Stimulated activated naive CD4-positive, alpha-beta T cell treated with Interleukin-2 at 50 U/mL for 16 hours (primary cell): ENCODE data around the gene DNAAF9.
"Not testable (repeated sequence)": the region's sequence is repeated elsewhere in the genome, so short reads cannot be mapped to it uniquely, and the experiment has no call there.

Source experiments
- DNase-seq: peaks from one replicate; lab custom pipeline; 2025; lab: John Stamatoyannopoulos, UW

DNAAF9 gene

DNA sequence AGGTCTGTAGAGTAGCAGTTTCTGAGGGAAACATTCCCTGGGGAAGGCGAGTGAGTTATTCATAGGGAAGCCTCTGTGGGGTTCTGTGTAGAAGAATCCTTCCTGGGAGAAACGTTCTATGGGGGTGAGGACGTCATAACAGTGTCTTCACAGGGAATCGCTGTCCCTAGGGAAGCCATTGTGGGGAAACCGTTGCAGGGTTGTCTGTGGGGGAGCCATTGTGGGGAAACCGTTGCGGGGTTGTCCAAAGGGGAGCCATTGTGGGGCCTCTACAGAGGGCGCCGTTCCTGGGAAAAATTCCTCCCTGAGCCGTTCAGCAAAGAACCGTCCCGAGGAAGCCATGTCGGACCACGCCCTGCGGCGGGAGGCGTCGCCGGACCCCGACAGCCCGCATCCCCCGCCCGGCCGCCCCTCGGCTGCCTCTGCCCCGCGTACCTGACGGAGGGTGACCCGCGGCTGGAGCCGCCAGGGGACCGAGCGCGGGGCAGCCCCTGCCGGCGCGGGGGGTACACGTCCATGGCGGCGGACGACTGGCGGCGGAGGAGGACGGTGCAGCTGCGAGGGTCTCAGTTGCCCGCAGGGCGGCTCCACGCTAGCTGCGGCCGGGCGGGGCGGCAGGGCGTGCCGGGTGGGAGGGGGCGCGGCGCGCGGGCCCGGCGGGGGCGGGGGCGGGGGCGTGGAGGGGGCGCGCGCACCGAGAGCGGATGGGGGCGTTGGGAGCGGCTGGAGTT lies at the start of gene DNAAF9:
Gene DNAAF9, minus strand, starts transcription at position 630 of the 731 bp plus-strand sequence. Its CDS starts 112 bp downstream, at position 518.
- peak; percentile 65 for DNase-seq

DNA sequence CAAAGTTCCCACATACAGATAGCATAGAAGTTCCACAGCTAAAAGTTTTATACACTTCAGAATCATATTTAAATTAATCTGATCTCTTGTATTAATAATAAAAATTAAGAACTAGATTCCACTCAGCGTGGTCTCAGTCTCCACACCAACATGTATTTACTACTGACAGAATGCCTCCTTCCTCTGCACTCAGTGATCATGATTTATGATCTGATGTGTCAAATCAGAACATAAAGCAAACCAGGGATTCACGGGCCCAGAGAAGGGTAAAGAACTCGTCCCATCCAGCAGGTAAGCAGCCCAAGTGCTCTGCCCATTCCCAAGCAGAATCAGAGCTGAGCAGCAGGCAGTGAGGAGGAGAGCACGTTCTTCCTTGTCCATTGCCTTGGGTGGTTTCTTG lies 49.2 kb upstream of the DNAAF9 start:
- no peak for DNase-seq

DNA sequence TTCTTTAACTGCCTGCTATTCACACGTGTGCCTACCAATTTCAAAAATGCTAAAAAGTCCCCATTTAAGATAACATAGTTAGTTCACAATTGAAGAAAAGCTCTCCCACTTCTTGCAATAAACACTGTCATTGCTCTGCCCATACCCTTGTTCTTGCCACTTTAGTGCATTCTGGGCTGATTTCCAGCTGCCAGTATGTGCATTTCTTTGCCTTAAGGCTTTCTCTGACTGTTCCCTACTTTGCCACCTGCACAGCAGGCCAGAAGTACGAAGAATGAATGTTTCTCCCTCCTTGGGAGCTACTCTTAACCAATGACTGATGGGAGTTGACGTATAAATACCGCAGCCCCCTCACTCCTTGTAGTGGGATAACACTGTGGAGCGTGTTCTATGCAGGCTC lies 47.4 kb upstream of the DNAAF9 start:
- no peak for DNase-seq

DNA sequence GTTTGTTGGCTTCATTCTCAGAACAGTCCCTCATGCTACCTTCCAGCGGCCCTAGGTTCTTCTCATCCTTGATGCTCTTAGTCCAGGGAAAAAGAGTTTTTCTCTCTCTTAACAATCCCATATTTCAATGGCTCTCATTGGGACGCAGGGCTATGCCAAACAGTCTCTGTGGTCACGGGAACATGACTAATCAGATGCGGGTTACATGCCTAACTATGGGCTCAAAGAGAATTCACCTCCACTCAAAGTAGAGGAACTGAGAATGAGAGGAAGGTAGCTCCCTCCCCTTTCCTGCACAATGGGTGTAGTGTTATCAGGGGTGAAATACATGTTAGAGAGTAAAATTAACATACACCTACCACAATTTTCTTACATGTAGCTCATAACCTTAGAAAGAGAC lies 45.2 kb upstream of the DNAAF9 start:
- no peak for DNase-seq

DNA sequence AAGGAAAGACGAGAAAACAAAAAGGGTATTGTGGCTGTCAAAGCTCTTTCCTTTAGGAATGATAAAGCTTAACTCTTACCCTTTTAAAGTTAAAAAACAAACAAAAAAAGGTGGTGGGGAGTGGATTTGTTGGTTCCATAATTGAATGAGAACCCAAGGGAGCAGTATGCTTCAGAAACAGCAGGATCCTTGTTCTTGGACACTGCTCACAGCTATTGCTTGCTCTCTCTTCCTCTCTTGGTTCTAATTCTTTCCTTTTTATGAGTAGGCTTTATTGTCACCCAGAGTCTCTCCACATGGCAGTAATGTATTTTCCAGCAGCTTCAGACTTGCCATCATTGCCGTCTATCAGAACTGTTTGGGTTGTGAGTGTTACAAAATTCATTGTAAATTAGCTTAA lies 44.7 kb upstream of the DNAAF9 start:
- DNase-seq = no peak

DNA sequence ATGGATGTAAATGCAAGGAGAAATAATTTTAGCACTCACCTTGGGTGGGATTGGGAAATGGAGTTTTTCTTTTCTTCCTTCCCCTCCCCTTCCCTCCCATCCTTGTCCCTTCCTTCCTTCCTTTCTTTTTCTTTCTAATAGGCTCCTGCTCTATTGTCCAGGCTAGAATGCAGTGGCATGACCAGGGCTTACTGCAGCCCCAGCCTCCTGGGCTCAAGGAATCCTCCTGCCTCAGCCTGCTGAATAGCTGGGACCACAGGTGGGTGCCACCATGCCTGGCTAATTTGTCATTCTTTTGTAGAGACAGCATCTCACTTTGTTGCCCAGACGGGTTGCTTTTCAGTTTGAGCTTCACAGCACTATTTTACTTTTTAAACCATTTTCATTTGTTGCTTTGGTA lies 41.9 kb upstream of the DNAAF9 start:
- no peak for DNase-seq

DNA sequence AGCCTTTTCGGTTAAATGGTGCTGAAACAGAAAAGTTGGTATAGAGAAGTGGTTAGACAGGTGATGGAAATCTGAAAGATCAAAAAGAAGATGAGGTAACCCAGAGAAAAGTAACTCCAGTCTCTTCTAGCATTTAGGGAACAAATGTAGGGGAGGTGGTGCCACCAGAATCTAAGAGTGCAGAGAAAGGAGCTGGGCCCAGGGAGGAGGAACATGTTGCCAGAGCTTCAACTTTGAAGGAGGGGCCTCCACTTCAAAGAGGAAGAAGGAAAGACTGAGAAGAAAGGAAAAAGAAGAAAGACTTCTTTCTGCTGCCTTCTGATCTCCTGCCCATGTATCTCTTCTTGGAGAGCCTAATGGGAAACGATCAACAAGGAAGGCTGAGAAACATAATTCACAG lies 39.9 kb upstream of the DNAAF9 start:
- DNase-seq = no peak

DNA sequence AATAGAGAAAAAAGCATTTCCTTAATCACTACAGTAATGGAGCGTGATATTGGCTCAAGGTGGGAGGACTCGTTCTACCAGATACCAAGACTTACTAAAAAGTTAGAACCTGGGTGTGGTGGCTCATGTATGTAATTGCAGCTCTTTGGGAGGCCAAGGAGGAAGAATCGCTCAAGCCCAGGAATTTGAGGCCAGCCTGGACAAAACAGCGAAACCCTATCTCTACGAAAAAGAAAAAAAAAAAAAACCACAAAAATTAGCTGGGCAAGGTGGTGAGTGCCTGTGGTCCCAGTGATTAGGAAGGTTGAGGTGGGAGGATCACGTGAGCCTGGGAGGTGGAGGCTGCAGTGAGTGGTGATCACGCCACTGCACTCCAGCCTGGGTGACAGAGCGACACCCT lies 39.3 kb upstream of the DNAAF9 start:
- no peak for DNase-seq

DNA sequence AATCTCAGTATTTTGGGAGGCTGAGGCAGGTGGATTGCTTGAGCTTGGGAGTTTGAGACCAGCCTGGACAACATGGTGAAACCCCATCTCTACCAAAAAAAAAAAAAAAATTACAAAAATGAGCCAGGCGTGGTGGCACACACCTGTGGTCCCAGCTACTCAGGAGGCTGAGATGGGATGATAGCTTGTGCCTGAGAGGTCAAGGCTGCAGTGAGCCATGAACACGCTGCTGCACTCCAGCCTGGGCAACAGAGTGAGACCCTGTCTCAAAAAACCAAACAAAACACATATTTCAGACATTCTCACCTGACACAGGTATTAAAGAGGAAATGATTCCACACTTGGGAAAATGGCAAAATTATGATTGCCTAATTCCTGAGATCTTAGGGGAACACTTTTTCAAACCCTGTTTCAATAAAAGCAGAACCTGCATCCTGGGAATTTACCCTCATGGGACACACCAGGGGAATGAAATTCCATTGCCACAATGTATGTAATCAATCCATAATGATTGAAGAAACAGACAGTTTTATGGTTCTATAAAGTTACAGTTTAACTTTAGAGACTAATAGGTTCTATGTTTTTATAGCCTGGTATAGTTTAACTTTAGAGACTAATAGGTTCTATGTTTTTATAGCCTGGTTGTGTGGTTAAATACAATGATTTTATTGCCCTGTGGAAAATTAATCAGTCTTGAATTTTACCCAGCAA lies 29.6 kb upstream of the DNAAF9 start:
- no peak for DNase-seq

DNA sequence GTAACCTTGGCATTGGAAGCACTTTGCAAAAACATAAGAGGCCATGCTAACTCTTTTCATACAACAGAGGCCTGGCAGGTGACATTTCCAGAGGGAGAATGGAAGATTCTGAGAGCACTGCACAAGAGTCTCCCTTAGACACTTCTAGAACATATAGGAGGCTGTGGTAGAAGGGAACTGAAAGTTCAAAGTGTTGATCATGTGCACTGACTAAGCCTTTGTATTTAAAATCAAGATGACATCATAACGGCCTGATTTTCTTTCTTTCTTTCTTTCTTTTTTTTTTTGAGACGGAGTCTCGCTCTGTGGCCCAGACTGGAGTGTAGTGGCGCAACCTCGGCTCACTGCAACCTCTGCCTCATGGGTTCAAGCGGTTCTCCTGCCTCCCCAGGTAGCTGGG lies 26.8 kb upstream of the DNAAF9 start:
- no peak for DNase-seq

DNA sequence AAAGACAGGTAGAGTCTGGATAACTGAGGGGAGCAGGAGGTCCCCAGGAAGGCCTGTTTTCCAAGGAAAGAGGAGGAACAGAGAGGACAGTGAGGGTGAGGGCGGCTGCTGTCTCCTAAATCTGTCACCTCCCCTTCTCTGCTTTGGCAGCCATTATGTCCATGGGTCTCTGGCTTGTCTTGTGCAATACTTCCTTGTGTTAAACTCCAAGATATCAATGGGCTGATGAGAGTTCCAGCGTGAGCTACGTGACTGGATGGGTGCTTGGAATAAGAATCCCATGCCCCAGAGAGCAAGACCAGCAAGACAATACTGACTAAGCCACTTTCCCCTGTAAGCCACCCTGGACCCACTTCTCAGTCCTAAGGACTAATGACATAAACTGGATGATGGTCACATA lies 26.3 kb upstream of the DNAAF9 start:
- DNase-seq = no peak

DNA sequence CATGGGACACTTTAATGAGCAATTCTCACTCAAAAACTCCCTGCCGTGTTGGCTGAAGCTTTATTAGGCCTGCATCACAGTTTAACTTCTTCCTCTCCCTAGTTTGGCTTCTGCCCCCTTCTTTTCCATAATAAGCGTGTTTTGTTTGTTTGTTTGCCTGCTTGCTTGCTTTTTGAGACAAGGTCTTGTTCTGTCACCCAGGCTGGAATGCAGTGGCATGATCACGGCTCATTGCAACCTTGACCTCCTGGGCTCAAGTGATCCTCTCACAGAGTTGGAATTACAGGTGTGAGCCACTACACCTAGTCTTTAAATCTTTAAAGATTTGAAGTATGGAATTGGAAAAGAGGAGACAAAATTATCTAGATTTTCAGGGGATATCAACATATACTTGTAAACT lies 25.4 kb upstream of the DNAAF9 start:
- DNase-seq = no peak

DNA sequence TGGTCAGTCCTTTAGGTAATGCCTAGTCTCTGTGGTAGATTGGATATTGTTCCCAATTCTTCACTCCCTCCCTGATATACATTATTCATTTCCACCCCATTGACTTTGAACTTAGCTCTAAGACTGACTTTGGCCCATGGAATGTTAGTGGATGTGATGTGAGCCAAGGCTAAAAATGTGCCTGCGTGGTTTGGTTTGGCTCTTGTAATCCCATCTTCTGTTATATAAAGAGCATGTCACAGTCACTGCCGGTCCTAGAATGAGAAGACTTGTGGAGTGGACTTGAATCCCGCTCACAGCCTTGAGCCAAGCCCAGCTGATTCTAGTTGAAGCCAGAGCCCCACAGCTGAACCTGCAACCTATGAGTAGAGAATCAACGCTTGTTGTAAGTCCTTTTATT lies 23.6 kb upstream of the DNAAF9 start:
- no peak for DNase-seq

DNA sequence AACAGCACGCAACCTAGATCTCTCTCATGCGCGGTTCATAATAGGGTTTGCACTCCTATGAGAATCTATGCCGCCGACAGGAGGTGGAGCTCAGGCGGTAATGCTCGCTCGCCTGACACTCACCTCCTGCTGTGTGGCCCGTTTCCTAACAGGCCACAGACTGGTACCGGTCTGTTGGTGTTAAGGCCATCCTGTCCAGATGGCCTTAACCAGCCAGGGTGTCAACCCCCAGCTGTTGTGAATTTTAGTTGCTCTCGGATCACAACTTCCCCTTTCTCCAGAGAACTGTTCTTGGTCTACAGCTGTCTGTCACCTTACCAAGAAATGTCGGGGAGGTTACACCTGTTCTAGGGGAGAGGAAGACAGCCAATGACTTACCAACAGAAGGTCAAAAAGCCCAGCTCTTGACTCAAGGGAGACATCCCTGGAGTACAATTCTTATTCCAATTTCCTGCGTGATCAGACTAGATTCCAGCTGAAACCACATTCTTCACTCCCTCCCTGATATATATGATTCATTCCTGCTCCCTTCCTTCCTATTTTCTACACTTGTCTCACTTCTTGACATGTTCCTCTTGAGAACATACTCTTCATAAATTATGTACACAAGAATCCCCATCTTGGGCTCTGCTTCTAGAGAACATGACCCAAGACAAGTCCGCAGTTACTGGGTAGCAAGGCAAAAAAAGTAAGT lies 23.1 kb upstream of the DNAAF9 start:
- no peak for DNase-seq

DNA sequence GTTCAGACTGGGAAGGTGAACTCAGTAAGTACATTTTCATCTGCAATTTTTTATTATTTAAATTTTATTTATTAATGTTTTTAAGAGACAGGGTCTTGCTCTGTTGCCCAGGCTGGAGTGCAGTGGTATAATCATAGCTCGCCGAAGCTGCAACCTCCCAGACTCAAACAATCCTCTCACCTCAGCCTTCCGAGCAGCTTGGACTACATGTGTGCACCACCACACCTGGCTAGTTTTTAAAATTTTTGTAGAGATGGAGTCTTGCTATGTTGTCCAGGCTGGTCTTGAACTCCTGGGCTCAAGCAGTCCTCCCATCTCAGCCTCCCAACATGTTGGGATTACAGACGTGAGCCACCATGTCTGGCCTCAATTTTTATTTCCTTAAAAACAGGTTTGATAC lies 19.3 kb upstream of the DNAAF9 start:
- not testable (repeated sequence) for DNase-seq

DNA sequence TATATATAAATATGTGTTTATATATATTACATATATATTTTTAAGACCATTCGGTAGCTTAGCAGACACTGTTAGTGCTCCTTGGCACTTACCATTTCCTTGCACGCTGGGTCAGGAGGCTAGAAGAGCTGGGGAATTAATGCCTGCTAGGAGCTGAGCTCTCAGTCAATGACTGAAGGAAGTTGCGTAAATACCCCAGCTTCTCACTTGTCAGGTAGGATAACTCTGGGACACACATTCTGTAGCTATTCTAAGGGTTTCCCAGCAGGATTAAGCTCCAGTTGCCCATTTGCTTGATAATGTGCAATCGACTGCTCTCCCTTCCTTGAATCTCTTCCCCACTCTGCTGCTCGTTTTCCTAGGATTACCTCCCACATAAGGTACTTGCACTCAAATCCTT lies 15.7 kb upstream of the DNAAF9 start:
- no peak for DNase-seq

DNA sequence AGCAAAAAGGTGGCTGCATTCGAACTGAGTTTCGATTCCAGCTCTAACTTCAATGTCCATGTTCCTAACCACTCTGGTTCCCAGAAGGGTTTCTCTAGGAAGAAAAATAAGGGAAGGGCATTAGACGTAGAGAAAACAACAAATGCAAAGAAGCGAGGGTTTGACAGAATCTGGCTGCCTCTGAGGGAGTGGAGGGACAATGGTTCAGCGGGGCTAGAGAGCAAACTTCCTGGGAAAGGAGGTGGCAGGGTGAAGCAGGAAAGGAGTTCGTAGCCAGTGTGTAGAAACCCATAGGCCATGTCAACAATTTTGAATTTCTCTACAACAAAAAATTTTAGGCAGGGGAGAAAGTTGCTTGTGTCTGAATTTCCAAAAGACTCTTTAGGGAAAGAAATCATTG lies 14.5 kb upstream of the DNAAF9 start:
- no peak for DNase-seq

DNA sequence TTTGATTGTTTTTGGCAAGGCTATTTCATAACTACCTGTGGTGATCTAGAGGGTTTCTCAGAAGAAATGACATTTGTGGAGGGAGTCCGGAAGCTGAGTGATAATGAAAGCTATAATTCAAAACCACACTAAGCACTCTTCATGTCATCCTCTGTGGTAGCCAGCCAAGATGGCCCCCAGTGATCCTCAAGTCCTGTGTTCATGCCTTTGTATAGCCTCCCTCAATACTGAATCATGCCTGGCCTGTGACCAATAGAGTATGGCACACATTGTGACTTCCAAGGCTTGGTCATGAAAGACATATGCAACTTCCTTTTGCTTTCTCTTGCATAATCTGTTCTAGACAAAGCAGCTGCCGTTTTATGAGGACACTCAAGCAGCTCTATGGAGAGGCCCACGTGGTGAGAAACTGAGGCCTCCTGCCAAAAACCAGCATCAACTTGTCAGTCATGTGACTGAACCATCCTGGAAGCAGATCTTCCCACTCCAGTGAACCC lies 12.8 kb upstream of the DNAAF9 start:
- peak; percentile 51 for DNase-seq

DNA sequence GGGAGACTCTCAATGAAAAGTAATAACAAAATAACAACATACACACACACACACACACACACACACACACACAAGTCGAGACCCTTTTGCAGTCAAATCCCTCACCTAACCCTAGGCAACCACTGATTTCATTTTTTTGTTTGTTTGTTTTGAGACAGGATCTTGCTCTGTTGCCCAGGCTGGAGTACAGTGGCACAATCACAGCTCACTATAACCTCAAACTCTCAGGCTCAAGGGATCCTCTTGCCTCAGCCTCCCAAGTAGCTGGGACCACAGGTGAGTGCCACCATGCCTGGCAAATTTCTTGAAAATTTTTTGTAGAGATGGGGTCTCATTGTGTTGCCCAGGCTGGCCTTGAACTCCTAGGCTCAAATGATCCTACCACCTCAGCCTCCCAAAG lies 10.7 kb upstream of the DNAAF9 start:
- not testable (repeated sequence) for DNase-seq

DNA sequence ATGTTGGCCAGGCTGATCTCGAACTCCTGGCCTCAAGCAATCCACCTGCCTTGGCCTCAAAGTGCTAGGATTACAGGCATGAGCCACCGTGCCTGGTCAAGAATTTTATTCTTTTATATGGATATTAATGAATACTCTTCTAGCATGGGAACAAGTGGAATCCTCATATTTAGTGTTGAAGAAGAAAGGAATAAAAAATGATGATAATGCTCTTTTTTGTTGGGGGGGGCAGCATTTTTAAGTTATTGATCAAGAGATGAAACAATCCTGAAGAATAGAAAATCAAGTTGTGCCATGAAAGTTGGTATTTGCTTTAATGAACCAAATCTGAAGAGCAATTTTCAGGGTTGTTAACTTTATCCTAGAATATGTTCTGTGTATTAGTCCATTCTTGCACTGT lies 6.7 kb upstream of the DNAAF9 start:
- DNase-seq = no peak

DNA sequence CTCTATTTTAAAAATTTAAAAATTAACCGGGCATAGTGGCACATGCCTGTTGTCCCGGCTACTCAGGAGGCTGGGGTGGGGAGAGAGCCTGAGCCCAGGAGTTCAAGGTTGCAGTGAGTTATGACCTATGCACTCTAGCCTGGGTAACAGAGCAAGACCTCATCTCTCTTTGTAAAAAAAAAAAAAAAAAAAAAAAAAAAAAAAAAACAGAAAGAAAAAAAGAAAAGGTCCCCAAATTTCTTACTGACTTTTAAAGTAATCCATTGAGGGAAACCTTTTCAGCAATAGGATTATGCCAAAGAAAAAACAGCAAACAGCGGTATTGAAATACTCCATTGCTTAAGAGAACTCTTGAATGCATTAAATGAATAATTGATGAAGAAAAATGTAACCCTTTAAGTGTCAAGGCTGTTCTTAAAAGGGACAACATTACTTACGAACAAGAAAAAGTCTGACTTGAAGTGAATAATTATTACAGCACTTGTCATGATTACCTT lies 6.0 kb upstream of the DNAAF9 start:
- DNase-seq = no peak

DNA sequence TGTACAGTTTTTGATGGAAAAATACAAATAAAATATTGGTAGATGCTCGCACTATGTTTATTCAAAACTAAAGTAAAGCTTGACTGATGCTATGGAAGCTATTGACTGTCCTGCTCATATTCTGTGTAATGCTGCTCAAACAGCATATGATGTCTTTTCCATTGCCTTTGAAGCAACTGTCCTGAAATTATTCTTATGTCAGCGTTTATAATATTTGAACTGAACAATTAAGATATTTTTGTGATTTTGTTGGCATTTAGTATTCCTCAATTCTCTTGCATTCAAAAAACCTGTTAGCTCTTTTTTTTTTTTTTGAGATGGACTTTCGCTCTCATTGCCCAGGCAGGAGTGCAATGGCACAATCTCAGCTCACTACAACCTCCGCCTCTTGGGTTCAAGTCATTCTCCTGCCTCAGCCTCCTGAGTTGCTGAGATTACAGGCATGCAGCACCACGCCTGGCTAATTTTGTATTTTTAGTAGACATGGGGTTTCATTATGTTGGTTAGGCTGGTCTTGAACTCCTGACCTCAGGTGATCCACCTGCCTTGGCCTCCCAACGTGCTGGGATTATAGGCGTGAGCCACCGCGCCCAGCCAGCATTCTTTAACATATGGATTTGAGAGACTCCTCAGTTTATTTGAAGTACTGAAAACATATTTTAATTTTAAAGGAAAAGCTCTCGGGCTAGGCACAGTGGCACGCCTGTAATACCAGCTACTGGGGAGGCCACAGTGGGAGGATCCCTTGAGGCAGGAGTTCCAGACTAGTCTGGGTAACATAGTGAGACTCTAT lies 5.3 kb upstream of the DNAAF9 start:
- no peak for DNase-seq
